H9 (cell line): ENCODE results near the gene SNRNP200. TPM values are rescaled to one million over a fixed set of nuclear protein-coding genes. Genes with fewer than 3 reads are reported as not detected.

Source experiments
- DNase-seq: peaks from one replicate; pipeline ENCODE4 v3.0.0-alpha.2; 2017
- H2AFZ ChIP-seq: one replicate; pipeline ENCODE4 v1.6.1; 2013; ENCODE audit warnings: mild to moderate bottlenecking, low read length, control low read depth, moderate library complexity
- H2AK5ac ChIP-seq: 2 replicates; pipeline ENCODE4 v1.6.1; 2013; ENCODE audit warnings: low read length, control low read depth, mixed read lengths; ENCODE audit not compliant: insufficient read length
- H2BK120ac ChIP-seq: one replicate; pipeline ENCODE4 v1.6.1; 2013; ENCODE audit warnings: low read depth, mild to moderate bottlenecking, low read length, control low read depth, inconsistent platforms; ENCODE audit not compliant: poor library complexity, severe bottlenecking
- H2BK12ac ChIP-seq: 2 replicates; pipeline ENCODE4 v1.6.1; 2013; ENCODE audit warnings: low read length, control low read depth, mixed read lengths, low read depth; ENCODE audit not compliant: insufficient read length
- H2BK15ac ChIP-seq: 2 replicates; pipeline ENCODE4 v1.6.1; 2013; ENCODE audit warnings: low read depth, low read length, control low read depth
- H2BK20ac ChIP-seq: one replicate; pipeline ENCODE4 v1.6.1; 2013; ENCODE audit warnings: low read depth, mild to moderate bottlenecking, low read length, control low read depth, inconsistent platforms; ENCODE audit not compliant: poor library complexity, severe bottlenecking
- H2BK5ac ChIP-seq: 2 replicates; pipeline ENCODE4 v1.6.1; 2013; ENCODE audit warnings: low read length, control low read depth, mixed read lengths; ENCODE audit not compliant: insufficient read length
- H3K14ac ChIP-seq: 2 replicates; pipeline ENCODE4 v1.6.1; 2013; ENCODE audit warnings: low read length, control low read depth; ENCODE audit not compliant: insufficient read depth
- H3K18ac ChIP-seq: 2 replicates; pipeline ENCODE4 v1.6.1; 2013; ENCODE audit warnings: low read depth, mild to moderate bottlenecking, mixed read lengths, low read length, control low read depth; ENCODE audit not compliant: insufficient read length
- H3K23ac ChIP-seq: 2 replicates; pipeline ENCODE4 v1.6.1; 2013; ENCODE audit warnings: low read length, control low read depth, mixed read lengths, low read depth; ENCODE audit not compliant: insufficient read length
- H3K23me2 ChIP-seq: 2 replicates; pipeline ENCODE4 v1.6.1; 2013; ENCODE audit warnings: low read depth, mild to moderate bottlenecking, mixed read lengths, low read length, control low read depth; ENCODE audit not compliant: insufficient read length, poor library complexity, severe bottlenecking
- H3K27ac ChIP-seq: 2 replicates; pipeline ENCODE4 v1.5.1; 2013; ENCODE audit warnings: low read length, control low read depth, mixed read lengths, low read depth; ENCODE audit not compliant: insufficient read length
- H3K27me3 ChIP-seq: 2 replicates; pipeline ENCODE4 v1.6.1; 2013; ENCODE audit warnings: low read length, control low read depth, inconsistent platforms; ENCODE audit not compliant: insufficient read depth
- H3K4ac ChIP-seq: 2 replicates; pipeline ENCODE4 v1.6.1; 2013; ENCODE audit warnings: low read depth, mild to moderate bottlenecking, control low read depth, inconsistent platforms, low read length, moderate library complexity
- H3K4me1 ChIP-seq: 2 replicates; pipeline ENCODE4 v1.6.1; 2013; ENCODE audit warnings: low read length, control low read depth, inconsistent platforms; ENCODE audit not compliant: insufficient read depth
- H3K4me2 ChIP-seq: 2 replicates; pipeline ENCODE4 v1.6.1; 2013; ENCODE audit warnings: low read length, control low read depth, mixed read lengths; ENCODE audit not compliant: insufficient read length, insufficient read depth
- H3K56ac ChIP-seq: 2 replicates; pipeline ENCODE4 v1.6.1; 2013; ENCODE audit warnings: low read depth, mild to moderate bottlenecking, mixed read lengths, low read length, control low read depth; ENCODE audit not compliant: insufficient read length
- H3K79me1 ChIP-seq: 2 replicates; pipeline ENCODE4 v1.6.1; 2013; ENCODE audit warnings: low read depth, mild to moderate bottlenecking, moderate library complexity, low read length, control low read depth, inconsistent platforms; ENCODE audit not compliant: insufficient read depth, poor library complexity, severe bottlenecking
- H3K79me2 ChIP-seq: 2 replicates; pipeline ENCODE4 v1.6.1; 2013; ENCODE audit warnings: low read length, control low read depth, inconsistent platforms; ENCODE audit not compliant: insufficient read depth
- H3K9ac ChIP-seq: 2 replicates; pipeline ENCODE4 v1.6.1; 2013; ENCODE audit warnings: low read length, control low read depth, mixed read lengths; ENCODE audit not compliant: insufficient read length; ENCODE audit errors: extremely low read depth
- H3K9me3 ChIP-seq: one replicate; pipeline ENCODE4 v1.6.1; 2013; ENCODE audit warnings: low read depth, low read length, inconsistent platforms; ENCODE audit not compliant: control insufficient read depth
- H3T11ph ChIP-seq: one replicate; pipeline ENCODE4 v1.6.1; 2013; ENCODE audit warnings: mild to moderate bottlenecking, low read length, control low read depth, inconsistent platforms
- H4K20me1 ChIP-seq: one replicate; pipeline ENCODE4 v1.6.1; 2013; ENCODE audit not compliant: control insufficient read depth, insufficient read length, insufficient read depth
- H4K5ac ChIP-seq: 2 replicates; pipeline ENCODE4 v1.6.1; 2013; ENCODE audit warnings: low read depth, mild to moderate bottlenecking, mixed read lengths, low read length, control low read depth; ENCODE audit not compliant: insufficient read length
- H4K8ac ChIP-seq: replicated peaks from 2 replicates; pipeline ENCODE4 v1.6.1; 2013; ENCODE audit warnings: low read length, control low read depth, mixed read lengths, low read depth; ENCODE audit not compliant: insufficient read length
- H4K91ac ChIP-seq: 2 replicates; pipeline ENCODE4 v1.6.1; 2013; ENCODE audit warnings: low read depth, mild to moderate bottlenecking, moderate library complexity, mixed read lengths, low read length, control low read depth; ENCODE audit not compliant: insufficient read length
- H3K27ac Mint-ChIP-seq, 3 experiments: 2 replicates in 2 of 3; 3 replicates in 1 of 3; pipeline ENCODE4 v1.8.0; 2020 to 2021; ENCODE audit warnings: mixed read lengths in 3 of 3, mild to moderate bottlenecking in 1 of 3, moderate library complexity in 1 of 3
- H3K27me3 Mint-ChIP-seq: 2 replicates; pipeline ENCODE4 v1.8.0; 2021; ENCODE audit warnings: low read depth, mild to moderate bottlenecking, moderate library complexity, mixed read lengths
- H3K36me3 Mint-ChIP-seq, 3 experiments: 2 replicates in 2 of 3; 3 replicates in 1 of 3; pipeline ENCODE4 v1.8.0; 2020 to 2021; ENCODE audit warnings: low read depth in 3 of 3, mixed read lengths in 3 of 3; ENCODE audit not compliant: insufficient read depth in 1 of 3
- H3K4me1 Mint-ChIP-seq, 2 experiments: 2 replicates each; pipeline ENCODE4 v1.8.0; 2020; ENCODE audit warnings: mixed read lengths in 2 of 2
- H3K4me3 Mint-ChIP-seq, 2 experiments: 2 replicates in 1 of 2; 3 replicates in 1 of 2; pipeline ENCODE4 v1.8.0; 2020 to 2021; ENCODE audit warnings: mild to moderate bottlenecking in 2 of 2, mixed read lengths in 2 of 2, moderate library complexity in 1 of 2
- H3K9me3 Mint-ChIP-seq, 2 experiments: 2 replicates in 1 of 2; 3 replicates in 1 of 2; pipeline ENCODE4 v1.8.0; 2020; ENCODE audit warnings: mild to moderate bottlenecking in 2 of 2, mixed read lengths in 2 of 2, moderate library complexity in 1 of 2
- CTCF ChIP-seq: fragments of 200-600 bp; sonication (generic); conservative IDR thresholded peaks from 3 replicates; pipeline ENCODE4 v1.8.0; 2021; ENCODE audit warnings: antibody characterized with exemption, mild to moderate bottlenecking
- WGBS: extraction: QIAGEN DNeasy Blood & Tissue Kit; methylation state at CpG from one replicate; pipeline ENCODE4 v1.1.7; 2013; ENCODE audit warnings: missing lambda C conversion rate, low lambda C conversion rate, mixed read lengths; ENCODE audit not compliant: insufficient read length; ENCODE audit errors: extremely low coverage; 5-methylcytosine and 5-hydroxymethylcytosine counted together
- total RNA-seq: library from RNA; stranded (reverse); gene quantifications from 2 replicates; pipeline ENCODE4 v1.2.1, GENCODE V29; 2021

The SNRNP200 gene
- total RNA-seq, 1 experiment from 2014 or later, result 215 TPM

- H3K9ac ChIP-seq, result no peak overlapping the region
- H3K9me3 Mint-ChIP-seq, result no peaks in the 10 kb centered on the region
- H3K18ac ChIP-seq, result no peak overlapping the region
- no peak overlapping the region for H3K4ac ChIP-seq
- no peak overlapping the region for H4K8ac ChIP-seq
- no peak overlapping the region for H2AK5ac ChIP-seq
- H3K4me1 ChIP-seq, result no peaks in the 10 kb centered on the region
- no peaks in the 10 kb centered on the region for H3K9me3 ChIP-seq
- H2BK5ac ChIP-seq, result no peak overlapping the region
- no peak overlapping the region for H3K23ac ChIP-seq
- no peak for TF ChIP-seq CTCF
- H2BK20ac ChIP-seq, result no peak overlapping the region
- H2BK120ac ChIP-seq, result no peak overlapping the region
- no peak overlapping the region for H3T11ph ChIP-seq
- peak overlapping the region in 1 of 3 experiments; percentile 20; a peak in 1 of 7 replicates for H3K27ac Mint-ChIP-seq
- H3K27me3 ChIP-seq, result no peaks in the 10 kb centered on the region
- peaks cover 14 to 20% of the 10 kb centered on the region in 2 experiments for H3K4me1 Mint-ChIP-seq
- no peak overlapping the region for H2AFZ ChIP-seq
- H4K20me1 ChIP-seq, result no peaks in the 10 kb centered on the region
- H3K56ac ChIP-seq, result no peak overlapping the region
- no peak for DNase-seq
- no peak overlapping the region for H2BK15ac ChIP-seq
- H4K5ac ChIP-seq, result no peak overlapping the region
- peak overlapping the region; percentile 22 to 61; a peak in 3 of 5 replicates for H3K4me3 Mint-ChIP-seq
- H4K91ac ChIP-seq, result no peak overlapping the region
- H3K27me3 Mint-ChIP-seq, result no peaks in the 10 kb centered on the region
- H3K79me2 ChIP-seq, result peaks cover 14% of the 10 kb centered on the region; the same call in 1 of the 2 replicates
- H3K23me2 ChIP-seq, result peaks cover 6% of the 10 kb centered on the region
- H2BK12ac ChIP-seq, result no peak overlapping the region
- H3K27ac ChIP-seq, result no peak overlapping the region
- H3K4me2 ChIP-seq, result no peak overlapping the region
- H3K79me1 ChIP-seq, result no peaks in the 10 kb centered on the region
- WGBS, result no CpG with 5 or more reads among the region's 3 CpGs
- H3K36me3 Mint-ChIP-seq, result peaks cover 6 to 7% (median 7%) of the 10 kb centered on the region in 3 experiments; a peak in 6 of 7 replicates
- H3K14ac ChIP-seq, result no peak overlapping the region
Observed at GRCh38 chr2:96333708-96334107, 28.4 kb upstream of the SNRNP200 start.
